Astrocyte of the cerebellum (primary cell): ENCODE data around the gene STOX1.
"Not testable (repeated sequence)": the region's sequence is repeated elsewhere in the genome, so short reads cannot be mapped to it uniquely, and the experiment has no call there.

Experiments
- DNase-seq: peaks from one replicate; pipeline ENCODE4 v3.0.0-alpha.2; 2011; ENCODE audit warnings: low read depth
- H3K4me3 ChIP-seq: 2 replicates; pipeline ENCODE4 v1.5.1; 2011; ENCODE audit warnings: mild to moderate bottlenecking, low read depth, low read length, moderate library complexity
- CTCF ChIP-seq: IDR thresholded peaks from 2 replicates; pipeline ENCODE4 v1.5.1; 2012; ENCODE audit warnings: low read length, low read depth, moderate library complexity, mild to moderate bottlenecking; ENCODE audit errors: missing control alignments
- in situ Hi-C: cut with HindIII; loops from 2 replicates; pipeline ENCODE4 v1.10.0; 2017; ENCODE audit warnings: low sequenced_read_pairs

STOX1 gene

GRCh38 chr10:68938117-68938516 lies 110.8 kb downstream of the STOX1 start:
- no peak for TF ChIP-seq CTCF
- DNase-seq = no peak

GRCh38 chr10:68938884-68939283 lies 111.6 kb downstream of the STOX1 start:
- no peak overlapping the region for H3K4me3 ChIP-seq
- no peak for TF ChIP-seq CTCF
- in situ Hi-C loops = no loop called here
- DNase-seq = no peak

More at GRCh38 chr10:68938117-68938516, 110.8 kb downstream of the STOX1 start:
- H3K4me3 ChIP-seq = no peak overlapping the region
- in situ Hi-C loops = no loop called here

GRCh38 chr10:68940917-68941316 lies 113.6 kb downstream of the STOX1 start:
- in situ Hi-C loops, H3K4me3 ChIP-seq, DNase-seq: not testable (repeated sequence)
